PC-9 (cell line): ENCODE measurements around the gene KRT12.

Experiments used
- CTCF ChIP-seq: fragments of 200-600 bp; sonication (generic); conservative IDR thresholded peaks from 2 replicates; pipeline ENCODE4 v1.6.1; 2017; ENCODE audit warnings: mixed run types, antibody characterized with exemption, mild to moderate bottlenecking, moderate library complexity
- EZH2 ChIP-seq: fragments of 200-600 bp; sonication (generic); IDR thresholded peaks from 2 replicates; pipeline ENCODE4 v1.8.0; 2017; ENCODE audit warnings: antibody characterized with exemption, low read depth

- TF ChIP-seq CTCF = no peak
- no peak for TF ChIP-seq EZH2
Observed at GRCh38 chr17:40888196-40888720, 21.2 kb upstream of the KRT12 start.
